Measurements from ENCODE around the gene SULT1A1. TPM values are rescaled to one million over a fixed set of nuclear protein-coding genes. Genes with fewer than 3 reads are reported as not detected.

The SULT1A1 gene
- 4.7 to 6.1 TPM (median 5.4 TPM) in 5 replicates for total RNA-seq (2022; extraction: Qiagen RNA extraction; ENCODE audit: low read depth)

GRCh38 chr16:28609631-28610594 is at the start of gene SULT1A1:
TSS of gene SULT1A1 (minus strand) at chr16:28610044. CDS start at chr16:28608855, 1,189 bp downstream.

GRCh38 chr16:28637765-28638164 is 27.9 kb upstream of the SULT1A1 start, which contains the start of gene NPIPB8:
TSS of gene NPIPB8 (plus strand) at chr16:28638065. CDS start at chr16:28638361, 296 bp downstream.

GRCh38 chr16:28596840-28597691 is 12.8 kb downstream of the SULT1A1 start, which contains the start of gene SULT1A2:
TSS of gene SULT1A2 (minus strand) at chr16:28597050. CDS start at chr16:28595930, 1,120 bp downstream.

Other genes starting within 250 kb of the SULT1A1 start
- gene NPIPB6, start 246.5 kb downstream of the SULT1A1 start, total RNA-seq (2022; extraction: Qiagen RNA extraction; ENCODE audit: low read depth) = 1.4 to 2.4 TPM (median 1.9 TPM) in 5 replicates
- 64.0 to 133 TPM (median 75.6 TPM) in 5 replicates for gene EIF3CL, start 206.2 kb downstream of the SULT1A1 start, total RNA-seq (2022; extraction: Qiagen RNA extraction; ENCODE audit: low read depth)
- 0.21 to 1.1 TPM (median 0.36 TPM) in 4 of 5 replicates, not detected in the other for gene NPIPB7, start 137.7 kb downstream of the SULT1A1 start, total RNA-seq (2022; extraction: Qiagen RNA extraction; ENCODE audit: low read depth)
- gene CLN3, start 118.0 kb downstream of the SULT1A1 start, total RNA-seq (2022; extraction: Qiagen RNA extraction; ENCODE audit: low read depth) = 15.1 to 36.2 TPM (median 34.9 TPM) in 5 replicates
- 0.03 to 0.09 TPM (median 0.07 TPM) in 4 of 5 replicates, not detected in the other for gene APOBR, start 115.4 kb downstream of the SULT1A1 start, total RNA-seq (2022; extraction: Qiagen RNA extraction; ENCODE audit: low read depth)
- not detected in 5 replicates for gene IL27, start 103.2 kb downstream of the SULT1A1 start, total RNA-seq (2022; extraction: Qiagen RNA extraction; ENCODE audit: low read depth)
- 12.1 to 18.5 TPM (median 15.9 TPM) in 5 replicates for gene NUPR1, start 71.1 kb downstream of the SULT1A1 start, total RNA-seq (2022; extraction: Qiagen RNA extraction; ENCODE audit: low read depth)
- 19.9 to 24.2 TPM (median 21.9 TPM) in 5 replicates for gene SGF29, start 56.1 kb downstream of the SULT1A1 start, total RNA-seq (2022; extraction: Qiagen RNA extraction; ENCODE audit: low read depth)
- gene SULT1A2, start 13.0 kb downstream of the SULT1A1 start, total RNA-seq (2022; extraction: Qiagen RNA extraction; ENCODE audit: low read depth) = 0.15 to 0.18 TPM (median 0.16 TPM) in 3 of 5 replicates, not detected in the others
- gene NPIPB8, start 28.0 kb upstream of the SULT1A1 start, total RNA-seq (2022; extraction: Qiagen RNA extraction; ENCODE audit: low read depth) = 0.39 to 0.72 TPM (median 0.46 TPM) in 4 of 5 replicates, not detected in the other
- gene EIF3C, start 101.4 kb upstream of the SULT1A1 start, total RNA-seq (2022; extraction: Qiagen RNA extraction; ENCODE audit: low read depth) = 188 to 398 TPM (median 344 TPM) in 5 replicates
- 1.3 to 1.7 TPM (median 1.4 TPM) in 5 replicates for gene NPIPB9, start 141.7 kb upstream of the SULT1A1 start, total RNA-seq (2022; extraction: Qiagen RNA extraction; ENCODE audit: low read depth)
- 88.7 to 128 TPM (median 123 TPM) in 5 replicates for gene ATXN2L, start 213.0 kb upstream of the SULT1A1 start, total RNA-seq (2022; extraction: Qiagen RNA extraction; ENCODE audit: low read depth)
- 220 to 315 TPM (median 293 TPM) in 5 replicates for gene TUFM, start 236.3 kb upstream of the SULT1A1 start, total RNA-seq (2022; extraction: Qiagen RNA extraction; ENCODE audit: low read depth)

Measured in A549 treated with GW870086 at 1 μM for 4 hours (cell line).